ENCODE data around the gene LYPD4. TPM values are rescaled to one million over a fixed set of nuclear protein-coding genes. Genes with fewer than 3 reads are reported as not detected.

The LYPD4 gene
- polyA plus RNA-seq, 1 donor (not counting 4 experiments of a cell fraction or from before 2014, with no cell fraction given) = not detected

DNA sequence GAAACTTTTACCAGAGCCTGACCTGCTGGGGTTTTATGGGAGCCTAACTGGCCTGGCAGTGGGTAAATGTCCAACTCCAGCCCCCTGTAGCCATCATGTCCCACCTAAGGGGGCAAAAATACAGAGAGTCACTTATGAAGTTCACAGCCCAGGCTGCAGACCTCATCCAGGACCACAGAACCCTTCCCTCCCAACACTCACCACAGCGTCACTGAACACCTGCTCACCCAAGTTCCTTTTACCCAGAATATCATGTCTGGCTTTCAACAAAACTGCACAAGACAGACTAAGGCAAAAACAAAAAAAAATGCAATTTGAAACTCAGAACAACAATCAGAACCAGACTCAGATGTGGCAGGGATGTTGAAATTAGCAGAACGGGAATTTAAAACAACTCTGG is 41.7 kb downstream of the LYPD4 start:
- H3K4me1 ChIP-seq (ENCODE audit: control insufficient read depth, extremely low read depth, insufficient read depth, low read length) = no peaks in the 10 kb centered on the region
- no peaks in the 10 kb centered on the region for H3K27me3 ChIP-seq (ENCODE audit: control insufficient read depth, extremely low read depth, insufficient read depth, low read length)
- H2AFZ ChIP-seq (ENCODE audit: control insufficient read depth, low read length) = no peak overlapping the region
- H3K9ac ChIP-seq (ENCODE audit: control insufficient read depth, extremely low read depth, insufficient read depth, low read length) = no peak overlapping the region
- H3K79me2 ChIP-seq (ENCODE audit: control insufficient read depth, insufficient read depth, low read length) = no peaks in the 10 kb centered on the region
- H3K9me1 ChIP-seq (ENCODE audit: control insufficient read depth, extremely low read depth, insufficient read depth, low read length) = no peaks in the 10 kb centered on the region
- FAIRE-seq (no peak), DNase-seq (ENCODE audit: low read depth, low spot score) (no peak)
- dilution Hi-C loops (cut with MboI; ENCODE audit: extremely low pct_ligation_motif_present, low sequenced_read_pairs) = no loop called here
- H3K27ac ChIP-seq (ENCODE audit: control insufficient read depth, insufficient read depth, low read length) = no peak overlapping the region
- no peak for TF ChIP-seq EZH2 (IDR thresholded peaks at IDR 0.05; ENCODE audit: low read length)
- TF ChIP-seq, protein P1, sequence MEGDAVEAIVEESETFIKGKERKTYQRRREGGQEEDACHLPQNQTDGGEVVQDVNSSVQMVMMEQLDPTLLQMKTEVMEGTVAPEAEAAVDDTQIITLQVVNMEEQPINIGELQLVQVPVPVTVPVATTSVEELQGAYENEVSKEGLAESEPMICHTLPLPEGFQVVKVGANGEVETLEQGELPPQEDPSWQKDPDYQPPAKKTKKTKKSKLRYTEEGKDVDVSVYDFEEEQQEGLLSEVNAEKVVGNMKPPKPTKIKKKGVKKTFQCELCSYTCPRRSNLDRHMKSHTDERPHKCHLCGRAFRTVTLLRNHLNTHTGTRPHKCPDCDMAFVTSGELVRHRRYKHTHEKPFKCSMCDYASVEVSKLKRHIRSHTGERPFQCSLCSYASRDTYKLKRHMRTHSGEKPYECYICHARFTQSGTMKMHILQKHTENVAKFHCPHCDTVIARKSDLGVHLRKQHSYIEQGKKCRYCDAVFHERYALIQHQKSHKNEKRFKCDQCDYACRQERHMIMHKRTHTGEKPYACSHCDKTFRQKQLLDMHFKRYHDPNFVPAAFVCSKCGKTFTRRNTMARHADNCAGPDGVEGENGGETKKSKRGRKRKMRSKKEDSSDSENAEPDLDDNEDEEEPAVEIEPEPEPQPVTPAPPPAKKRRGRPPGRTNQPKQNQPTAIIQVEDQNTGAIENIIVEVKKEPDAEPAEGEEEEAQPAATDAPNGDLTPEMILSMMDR (optimal IDR thresholded peaks at IDR 0.05 in 1 of 3, IDR thresholded peaks at IDR 0.05 in 1 of 3, conservative IDR thresholded peaks at IDR 0.05 in 1 of 3; ENCODE audit: extremely low read depth in 1 of 3, insufficient read depth in 2 of 3, low read length in 3 of 3) = no peak
- no peaks in the 10 kb centered on the region for H4K20me1 ChIP-seq (ENCODE audit: control insufficient read depth, extremely low read depth, insufficient read depth, low read length)
- H3K36me3 ChIP-seq (ENCODE audit: control insufficient read depth in 2 of 2, extremely low read depth in 1 of 2, insufficient read depth in 2 of 2, low read length in 2 of 2) = no peaks in the 10 kb centered on the region
- no peak overlapping the region for H3K4me3 ChIP-seq (ENCODE audit: control insufficient read depth in 2 of 3, extremely low read depth in 1 of 3, insufficient read depth in 2 of 3, low read depth in 1 of 3, low read length in 3 of 3)
- H3K9me3 ChIP-seq (ENCODE audit: control insufficient read depth, low read depth, low read length) = no peaks in the 10 kb centered on the region
- H3K4me2 ChIP-seq (ENCODE audit: control insufficient read depth, extremely low read depth, insufficient read depth, low read depth, low read length) = no peak overlapping the region

DNA sequence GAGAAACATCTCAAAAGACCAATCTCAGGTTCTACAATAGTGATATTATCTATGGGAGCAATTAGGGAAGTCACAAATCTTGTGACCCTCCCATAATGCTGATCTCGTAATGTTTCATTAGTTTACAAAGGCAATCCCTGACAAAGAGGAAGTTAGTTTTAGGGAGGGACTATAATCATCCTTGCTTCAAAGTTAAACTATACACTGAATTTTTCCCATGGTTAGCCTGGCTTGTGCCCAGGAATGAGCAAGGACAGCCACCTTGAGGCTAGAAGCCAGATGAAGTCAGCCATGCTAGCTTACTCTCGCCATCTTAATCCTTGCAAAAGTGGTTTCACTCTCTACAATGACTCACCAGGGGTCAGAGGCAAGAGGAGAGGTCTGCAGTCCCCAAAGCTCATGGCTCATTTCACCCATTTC is 42.7 kb downstream of the LYPD4 start:
- no peaks in the 10 kb centered on the region for H3K27me3 ChIP-seq (ENCODE audit: control insufficient read depth, extremely low read depth, insufficient read depth, low read length)
- FAIRE-seq = no peak
- H3K9me3 ChIP-seq (ENCODE audit: control insufficient read depth, low read depth, low read length) = no peaks in the 10 kb centered on the region
- no peaks in the 10 kb centered on the region for H3K9me1 ChIP-seq (ENCODE audit: control insufficient read depth, extremely low read depth, insufficient read depth, low read length)
- H2AFZ ChIP-seq (ENCODE audit: control insufficient read depth, low read length) = no peak overlapping the region
- no peak overlapping the region for H3K9ac ChIP-seq (ENCODE audit: control insufficient read depth, extremely low read depth, insufficient read depth, low read length)
- H4K20me1 ChIP-seq (ENCODE audit: control insufficient read depth, extremely low read depth, insufficient read depth, low read length) = no peaks in the 10 kb centered on the region
- TF ChIP-seq, protein P1 (optimal IDR thresholded peaks at IDR 0.05 in 1 of 3, IDR thresholded peaks at IDR 0.05 in 1 of 3, conservative IDR thresholded peaks at IDR 0.05 in 1 of 3; ENCODE audit: extremely low read depth in 1 of 3, insufficient read depth in 2 of 3, low read length in 3 of 3) = no peak
- TF ChIP-seq EZH2 (IDR thresholded peaks at IDR 0.05; ENCODE audit: low read length) = no peak
- H3K27ac ChIP-seq (ENCODE audit: control insufficient read depth, insufficient read depth, low read length) = no peak overlapping the region
- dilution Hi-C loops (cut with MboI; ENCODE audit: extremely low pct_ligation_motif_present, low sequenced_read_pairs) = no loop called here
- H3K36me3 ChIP-seq (ENCODE audit: control insufficient read depth in 2 of 2, extremely low read depth in 1 of 2, insufficient read depth in 2 of 2, low read length in 2 of 2) = no peaks in the 10 kb centered on the region
- H3K4me3 ChIP-seq (ENCODE audit: control insufficient read depth in 2 of 3, extremely low read depth in 1 of 3, insufficient read depth in 2 of 3, low read depth in 1 of 3, low read length in 3 of 3) = no peak overlapping the region
- no peaks in the 10 kb centered on the region for H3K79me2 ChIP-seq (ENCODE audit: control insufficient read depth, insufficient read depth, low read length)
- DNase-seq (ENCODE audit: low read depth, low spot score) = no peak
- H3K4me1 ChIP-seq (ENCODE audit: control insufficient read depth, extremely low read depth, insufficient read depth, low read length) = no peaks in the 10 kb centered on the region
- no peak overlapping the region for H3K4me2 ChIP-seq (ENCODE audit: control insufficient read depth, extremely low read depth, insufficient read depth, low read depth, low read length)
